Endothelial cell (in vitro differentiated cells): ENCODE measurements around the gene PDK4. TPM values are rescaled to one million over a fixed set of nuclear protein-coding genes. Genes with fewer than 3 reads are reported as not detected.

Experiments
- DNase-seq: peaks from one replicate; pipeline ENCODE4 v3.0.0; 2021; ENCODE audit warnings: low spot score
- H3K27ac Mint-ChIP-seq: one replicate; pipeline ENCODE4 v1.8.0; 2021; ENCODE audit warnings: mixed read lengths, inconsistent platforms; ENCODE audit not compliant: unreplicated experiment
- H3K27me3 Mint-ChIP-seq: one replicate; pipeline ENCODE4 v1.8.0; 2021; ENCODE audit warnings: mild to moderate bottlenecking, moderate library complexity, mixed read lengths, inconsistent platforms; ENCODE audit not compliant: unreplicated experiment
- H3K36me3 Mint-ChIP-seq: one replicate; pipeline ENCODE4 v1.8.0; 2021; ENCODE audit warnings: mild to moderate bottlenecking, low read depth, mixed read lengths, inconsistent platforms; ENCODE audit not compliant: unreplicated experiment
- H3K4me1 Mint-ChIP-seq: one replicate; pipeline ENCODE4 v1.8.0; 2021; ENCODE audit warnings: mild to moderate bottlenecking, mixed read lengths, inconsistent platforms; ENCODE audit not compliant: unreplicated experiment
- H3K4me3 Mint-ChIP-seq: one replicate; pipeline ENCODE4 v1.8.0; 2021; ENCODE audit warnings: mild to moderate bottlenecking, mixed read lengths, inconsistent platforms; ENCODE audit not compliant: unreplicated experiment
- H3K9me3 Mint-ChIP-seq: one replicate; pipeline ENCODE4 v1.8.0; 2021; ENCODE audit warnings: mixed read lengths, inconsistent platforms; ENCODE audit not compliant: unreplicated experiment
- total RNA-seq: library from RNA; stranded (reverse); fragmentation: NEBNext Ultra II Directional; extraction: Animal tissue kit (Norgen Biotek cat#: 25700); gene quantifications from one replicate; pipeline ENCODE4 v1.2.1, GENCODE V29; 2021; ENCODE audit not compliant: unreplicated experiment
- TF ChIP-seq, protein P1 (sequence below): fragments of 200-600 bp; sonication (generic); IDR thresholded peaks from one replicate; pipeline ENCODE4 v1.5.0; 2021; ENCODE audit warnings: antibody characterized with exemption; ENCODE audit not compliant: unreplicated experiment

Gene PDK4
- total RNA-seq, 1 donor from 2014 or later: 0.23 TPM

DNA sequence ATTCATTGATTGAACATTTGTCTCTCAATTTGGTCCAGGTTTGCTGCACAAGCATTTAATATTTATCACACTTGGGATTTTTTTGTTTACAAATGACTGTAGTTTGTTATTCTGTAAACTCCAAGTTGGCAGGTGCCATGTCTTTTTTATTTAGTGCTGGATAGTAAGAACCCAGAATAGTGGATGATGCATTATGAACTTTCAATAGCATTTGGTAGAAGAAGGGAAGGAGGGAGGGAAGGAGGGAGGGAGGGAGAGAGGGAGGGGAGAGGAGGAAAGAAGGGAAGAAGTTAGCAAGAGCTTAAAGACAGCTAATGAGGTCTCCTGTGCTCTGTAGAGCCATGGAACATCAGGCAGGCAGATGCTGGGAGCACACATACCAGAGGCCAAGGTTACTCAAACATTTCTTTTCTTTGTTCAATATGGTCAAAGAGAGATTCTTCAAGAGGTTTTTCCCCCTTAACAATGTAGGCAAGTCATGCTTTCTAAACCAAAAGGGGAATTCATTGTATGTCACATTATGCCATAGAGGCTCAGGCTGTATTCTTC lies 25.8 kb upstream of the PDK4 start:
- H3K27ac Mint-ChIP-seq: no peak overlapping the region
- no peak overlapping the region for H3K4me3 Mint-ChIP-seq
- H3K4me1 Mint-ChIP-seq: no peaks in the 10 kb centered on the region
- no peaks in the 10 kb centered on the region for H3K9me3 Mint-ChIP-seq
- peaks cover 2% of the 10 kb centered on the region for H3K27me3 Mint-ChIP-seq
- no peak for DNase-seq
- no peaks in the 10 kb centered on the region for H3K36me3 Mint-ChIP-seq
- TF ChIP-seq, protein P1, sequence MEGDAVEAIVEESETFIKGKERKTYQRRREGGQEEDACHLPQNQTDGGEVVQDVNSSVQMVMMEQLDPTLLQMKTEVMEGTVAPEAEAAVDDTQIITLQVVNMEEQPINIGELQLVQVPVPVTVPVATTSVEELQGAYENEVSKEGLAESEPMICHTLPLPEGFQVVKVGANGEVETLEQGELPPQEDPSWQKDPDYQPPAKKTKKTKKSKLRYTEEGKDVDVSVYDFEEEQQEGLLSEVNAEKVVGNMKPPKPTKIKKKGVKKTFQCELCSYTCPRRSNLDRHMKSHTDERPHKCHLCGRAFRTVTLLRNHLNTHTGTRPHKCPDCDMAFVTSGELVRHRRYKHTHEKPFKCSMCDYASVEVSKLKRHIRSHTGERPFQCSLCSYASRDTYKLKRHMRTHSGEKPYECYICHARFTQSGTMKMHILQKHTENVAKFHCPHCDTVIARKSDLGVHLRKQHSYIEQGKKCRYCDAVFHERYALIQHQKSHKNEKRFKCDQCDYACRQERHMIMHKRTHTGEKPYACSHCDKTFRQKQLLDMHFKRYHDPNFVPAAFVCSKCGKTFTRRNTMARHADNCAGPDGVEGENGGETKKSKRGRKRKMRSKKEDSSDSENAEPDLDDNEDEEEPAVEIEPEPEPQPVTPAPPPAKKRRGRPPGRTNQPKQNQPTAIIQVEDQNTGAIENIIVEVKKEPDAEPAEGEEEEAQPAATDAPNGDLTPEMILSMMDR: no peak

DNA sequence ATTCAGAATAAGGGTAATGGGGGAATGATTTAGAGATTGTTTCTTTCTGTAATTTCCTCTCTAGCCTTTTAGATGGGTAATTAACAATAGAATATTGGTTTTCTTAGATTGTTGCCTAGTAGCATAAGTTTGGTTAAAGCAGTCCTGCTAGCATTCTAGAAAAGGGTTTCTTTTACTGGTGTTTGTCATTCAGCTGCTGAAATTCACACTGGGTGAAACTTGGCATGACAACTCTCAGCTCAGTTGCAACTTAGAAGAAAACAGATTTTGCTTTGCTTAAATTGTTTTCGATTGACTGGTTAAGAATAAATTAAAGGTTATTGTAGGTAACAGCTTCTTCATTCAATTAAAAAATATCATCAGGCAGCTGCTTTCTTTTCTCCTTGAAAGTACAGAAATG lies 25.1 kb upstream of the PDK4 start:
- H3K4me1 Mint-ChIP-seq: no peaks in the 10 kb centered on the region
- TF ChIP-seq, protein P1: no peak
- H3K27me3 Mint-ChIP-seq: peaks cover 2% of the 10 kb centered on the region
- no peak overlapping the region for H3K27ac Mint-ChIP-seq
- H3K9me3 Mint-ChIP-seq: no peaks in the 10 kb centered on the region
- no peaks in the 10 kb centered on the region for H3K36me3 Mint-ChIP-seq
- no peak for DNase-seq
- no peak overlapping the region for H3K4me3 Mint-ChIP-seq

DNA sequence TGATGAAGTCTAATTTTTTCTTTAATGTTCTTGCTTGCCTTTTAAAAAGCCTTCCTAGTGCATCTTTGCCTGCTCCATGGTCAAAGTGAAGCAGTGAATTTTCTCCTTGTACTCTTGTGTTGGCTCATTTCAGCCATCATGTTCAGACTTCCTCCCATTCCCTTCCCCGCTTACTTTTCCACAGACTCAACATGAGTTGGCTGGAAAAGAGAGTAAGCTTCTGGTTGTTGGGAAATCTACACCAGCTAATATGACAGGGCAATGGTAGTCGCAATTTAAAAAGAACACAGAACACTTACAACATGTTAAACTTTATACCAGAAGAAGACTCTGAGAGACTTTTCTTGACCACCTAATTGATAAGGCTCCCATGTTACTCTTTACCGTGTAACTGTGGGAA lies 24.3 kb upstream of the PDK4 start:
- Mint-ChIP-seq H3K4me3 (no peak overlapping the region), H3K27ac (no peak overlapping the region), H3K36me3 (no peaks in the 10 kb centered on the region), H3K9me3 (no peaks in the 10 kb centered on the region), H3K27me3 (peaks cover 2% of the 10 kb centered on the region), H3K4me1 (no peaks in the 10 kb centered on the region)
- no peak for DNase-seq
- TF ChIP-seq, protein P1: no peak

DNA sequence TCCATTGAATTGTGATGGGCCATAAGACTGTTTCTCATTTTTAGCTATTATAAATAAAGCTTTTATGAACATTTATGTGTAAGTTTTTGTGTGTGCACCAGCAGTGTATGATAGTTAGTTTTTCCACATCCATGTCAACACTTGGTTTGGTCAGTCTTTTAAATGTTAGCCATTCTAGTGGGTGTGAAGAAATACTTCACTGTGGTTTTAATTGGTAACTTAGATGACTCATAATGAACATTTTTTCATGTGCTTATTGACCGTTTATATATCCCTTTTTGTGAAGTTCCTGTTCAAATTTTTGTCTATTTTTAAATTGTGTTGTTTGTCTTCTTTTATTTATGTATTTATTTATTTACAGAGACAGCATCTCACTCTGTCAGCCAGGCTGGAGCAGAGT lies 23.6 kb upstream of the PDK4 start:
- H3K4me1 Mint-ChIP-seq: no peaks in the 10 kb centered on the region
- DNase-seq: no peak
- H3K4me3 Mint-ChIP-seq: no peak overlapping the region
- TF ChIP-seq, protein P1: no peak
- no peaks in the 10 kb centered on the region for H3K9me3 Mint-ChIP-seq
- H3K27me3 Mint-ChIP-seq: peaks cover 2% of the 10 kb centered on the region
- H3K36me3 Mint-ChIP-seq: no peaks in the 10 kb centered on the region
- H3K27ac Mint-ChIP-seq: no peak overlapping the region

DNA sequence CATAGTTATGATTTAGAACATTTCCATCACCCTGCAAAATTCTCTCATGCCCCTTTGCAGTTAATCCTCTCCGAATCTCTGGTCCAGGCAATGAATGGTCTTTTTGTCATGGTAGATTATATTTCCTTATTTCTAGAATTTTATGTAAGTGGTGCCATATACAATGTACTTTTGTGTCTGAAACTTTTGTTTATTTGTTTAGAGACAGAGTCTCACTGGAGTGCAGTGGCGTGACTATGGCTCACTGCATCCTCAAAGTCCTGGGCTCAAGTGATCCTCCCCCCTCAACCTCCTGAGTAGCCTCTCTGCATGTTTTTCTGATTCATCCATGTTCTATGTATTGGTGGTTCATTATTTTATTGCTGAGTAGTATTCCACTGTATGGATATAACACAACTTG lies 23.2 kb upstream of the PDK4 start:
- no peaks in the 10 kb centered on the region for H3K9me3 Mint-ChIP-seq
- H3K4me1 Mint-ChIP-seq: no peaks in the 10 kb centered on the region
- no peak overlapping the region for H3K4me3 Mint-ChIP-seq
- H3K36me3 Mint-ChIP-seq: no peaks in the 10 kb centered on the region
- TF ChIP-seq, protein P1: no peak
- no peak for DNase-seq
- peaks cover 2% of the 10 kb centered on the region for H3K27me3 Mint-ChIP-seq
- H3K27ac Mint-ChIP-seq: no peak overlapping the region
